SK-N-SH (cell line): ENCODE results near the gene DNAJC15. TPM values are rescaled to one million over a fixed set of nuclear protein-coding genes. Genes with fewer than 3 reads are reported as not detected.

Experiments used
- CTCF ChIA-PET: fragments of 300-600, 350-600 bp; formaldehyde crosslinking; extraction: SDS; loops from one replicate; lab custom pipeline; 2021; lab: Yijun Ruan, JAX
- POLR2A ChIA-PET: fragments of 350-600 bp; sonication (Branson Sonifier 250); formaldehyde crosslinking; extraction: SDS; loops from one replicate; lab custom pipeline; 2020; ENCODE audit warnings: antibody characterized with exemption, inconsistent platforms; lab: Yijun Ruan, JAX
- DNase-seq: peaks from one replicate; pipeline ENCODE4 v3.0.0; 2012
- H2AFZ ChIP-seq: fragments of 200-600 bp; sonication (generic); 2 replicates; pipeline ENCODE4 v1.8.1; 2016; ENCODE audit warnings: antibody characterized with exemption, mild to moderate bottlenecking, low read depth
- H3F3A ChIP-seq: fragments of 200-600 bp; sonication (generic); replicated peaks from 2 replicates; pipeline ENCODE3; 2016; ENCODE audit warnings: antibody characterized with exemption, mild to moderate bottlenecking; ENCODE audit not compliant: insufficient read depth
- H3K27ac ChIP-seq, 2 experiments: fragments of 200-500 bp in 1 of 2; fragments of 200-600 bp in 1 of 2; sonication (Bioruptor generic) in 1 of 2; sonication (generic), shearing (Covaris generic) in 1 of 2; 2 replicates each; pipeline versions ENCODE4 v1.5.1 to v1.6.1; 2014 to 2016; ENCODE audit warnings: low read depth in 2 of 2, inconsistent platforms in 1 of 2, low read length in 1 of 2, mild to moderate bottlenecking in 1 of 2, mixed read lengths in 1 of 2
- H3K27me3 ChIP-seq: fragments of 200-600 bp; sonication (generic), shearing (Covaris generic); 2 replicates; pipeline ENCODE4 v1.6.1; 2016; ENCODE audit warnings: mixed run types; ENCODE audit not compliant: insufficient read depth
- H3K36me3 ChIP-seq, 2 experiments: fragments of 200-500 bp in 1 of 2; fragments of 200-600 bp in 1 of 2; sonication (Bioruptor generic) in 1 of 2; sonication (generic) in 1 of 2; replicated peaks in 1 of 2; 2 replicates each; pipeline versions ENCODE3 to v1.5.1; 2014 to 2016; ENCODE audit warnings: low read length in 1 of 2, mild to moderate bottlenecking in 1 of 2; ENCODE audit not compliant: insufficient read depth in 2 of 2, control insufficient read depth in 1 of 2
- H3K4me1 ChIP-seq, 2 experiments: fragments of 200-500 bp in 1 of 2; fragments of 200-600 bp in 1 of 2; sonication (Bioruptor generic) in 1 of 2; sonication (generic), shearing (Covaris generic) in 1 of 2; 2 replicates each; pipeline versions ENCODE4 v1.5.1 to v1.6.1; 2014 to 2016; ENCODE audit warnings: low read depth in 1 of 2, low read length in 1 of 2, mixed run types in 1 of 2; ENCODE audit not compliant: insufficient read depth in 2 of 2, control insufficient read depth in 1 of 2
- H3K4me2 ChIP-seq: fragments of 200-600 bp; sonication (generic), shearing (Covaris generic); 2 replicates; pipeline ENCODE4 v1.6.1; 2017; ENCODE audit warnings: mixed run types
- H3K4me3 ChIP-seq, 2 experiments: fragments of 200-500 bp in 1 of 2; fragments of 200-600 bp in 1 of 2; sonication (Bioruptor generic) in 1 of 2; sonication (generic), shearing (Covaris generic) in 1 of 2; 2 replicates each; pipeline versions ENCODE4 v1.5.1 to v1.8.1; 2014 to 2016; ENCODE audit warnings: low read depth in 2 of 2, inconsistent platforms in 1 of 2, low read length in 1 of 2, mild to moderate bottlenecking in 1 of 2, mixed read lengths in 1 of 2, moderate library complexity in 1 of 2
- H3K79me2 ChIP-seq: fragments of 200-600 bp; sonication (generic); 2 replicates; pipeline ENCODE4 v1.8.1; 2017; ENCODE audit warnings: mild to moderate bottlenecking; ENCODE audit not compliant: insufficient read depth
- H3K9ac ChIP-seq: fragments of 200-600 bp; sonication (generic); 2 replicates; pipeline ENCODE4 v1.6.1; 2017; ENCODE audit warnings: mixed run types
- H3K9me2 ChIP-seq: fragments of 200-600 bp; sonication (generic); 2 replicates; pipeline ENCODE4 v1.6.1; 2017; ENCODE audit warnings: mixed run types
- H3K9me3 ChIP-seq: fragments of 200-600 bp; sonication (generic); 2 replicates; pipeline ENCODE4 v1.6.1; 2017; ENCODE audit warnings: mixed run types, mild to moderate bottlenecking, moderate library complexity
- H4K20me1 ChIP-seq: fragments of 200-600 bp; sonication (generic); 2 replicates; pipeline ENCODE4 v1.6.1; 2017; ENCODE audit warnings: mild to moderate bottlenecking, mixed run types; ENCODE audit not compliant: insufficient read depth
- CHD2 ChIP-seq: fragments of 150-350 bp; IDR thresholded peaks from 2 replicates; pipeline ENCODE4 v1.6.1; 2018; ENCODE audit warnings: low read length; ENCODE audit not compliant: partially characterized antibody
- ELF1 ChIP-seq: IDR thresholded peaks from 2 replicates; pipeline ENCODE4 v1.4.0; 2012
- EP300 ChIP-seq, 2 experiments: IDR thresholded peaks; 2 replicates each; pipeline versions ENCODE4 v1.4.0 to v1.6.1; 2012; ENCODE audit warnings: borderline replicate concordance in 1 of 2, low read depth in 1 of 2, low read length in 1 of 2
- FOSL2 ChIP-seq: IDR thresholded peaks from 2 replicates; pipeline ENCODE4 v1.4.0; 2012; ENCODE audit warnings: low read depth, mild to moderate bottlenecking, moderate library complexity, borderline replicate concordance
- FOXM1 ChIP-seq: IDR thresholded peaks from 2 replicates; pipeline ENCODE4 v1.4.0; 2012; ENCODE audit warnings: low read depth, mild to moderate bottlenecking
- IRF3 ChIP-seq: fragments of 150-350 bp; IDR thresholded peaks from 2 replicates; pipeline ENCODE4 v1.6.1; 2016; ENCODE audit warnings: mild to moderate bottlenecking, low read depth, low read length
- MAX ChIP-seq: IDR thresholded peaks from 2 replicates; pipeline ENCODE4 v1.4.0; 2012; ENCODE audit warnings: low read depth
- MXI1 ChIP-seq: IDR thresholded peaks from 2 replicates; pipeline ENCODE4 v1.6.1; 2012; ENCODE audit warnings: mild to moderate bottlenecking, low read depth, low read length, improper control_type of control experiment
- POLR2AphosphoS5 ChIP-seq: IDR thresholded peaks from 2 replicates; pipeline ENCODE4 v1.6.1; 2012; ENCODE audit warnings: low read depth, low read length
- RCOR1 ChIP-seq: fragments of 150-350 bp; IDR thresholded peaks from 2 replicates; pipeline ENCODE4 v1.6.1; 2017; ENCODE audit warnings: antibody characterized with exemption, low read length
- REST ChIP-seq: IDR thresholded peaks from 2 replicates; pipeline ENCODE4 v1.6.1; 2012; ENCODE audit warnings: mild to moderate bottlenecking, low read depth, low read length, moderate library complexity
- RXRA ChIP-seq: IDR thresholded peaks from 2 replicates; pipeline ENCODE4 v1.4.0; 2012; ENCODE audit warnings: low read depth, mild to moderate bottlenecking, borderline replicate concordance
- SMC3 ChIP-seq: IDR thresholded peaks from 2 replicates; pipeline ENCODE4 v1.6.1; 2012; ENCODE audit warnings: low read depth, low read length, improper control_type of control experiment
- TAF1 ChIP-seq: IDR thresholded peaks from 2 replicates; pipeline ENCODE4 v1.6.1; 2012; ENCODE audit warnings: low read depth, mild to moderate bottlenecking, low read length, moderate library complexity, borderline replicate concordance
- TCF12 ChIP-seq: IDR thresholded peaks from 2 replicates; pipeline ENCODE4 v1.4.0; 2012
- USF2 ChIP-seq: fragments of 150-350 bp; IDR thresholded peaks from 2 replicates; pipeline ENCODE4 v1.6.1; 2017; ENCODE audit warnings: antibody characterized with exemption, low read length, low read depth, borderline replicate concordance
- YY1 ChIP-seq: IDR thresholded peaks from 2 replicates; pipeline ENCODE4 v1.4.0; 2012; ENCODE audit warnings: low read depth, mild to moderate bottlenecking
- ZBTB33 ChIP-seq: IDR thresholded peaks from 2 replicates; pipeline ENCODE4 v1.4.0; 2012; ENCODE audit warnings: low read depth, borderline replicate concordance
- WGBS: methylation state at CpG from one replicate; pipeline ENCODE4 v1.1.6; 2017; ENCODE audit warnings: low lambda C conversion rate; 5-methylcytosine and 5-hydroxymethylcytosine counted together
- polyA plus RNA-seq, 3 experiments: library from polyadenylated mRNA; depleted of rRNA; stranded (reverse); fragments of >200 nt; gene quantifications; 2 replicates each; pipeline ENCODE4 v1.2.3, GENCODE V29; 2012

DNAJC15 gene
- polyA plus RNA-seq, 1 of the 3 experiments (the other 2 are of a cell fraction) = 18.4 TPM

- Histone ChIP-seq H3K9ac (no peak overlapping the region), H3K36me3 (no peaks in the 10 kb centered on the region), H2AFZ (no peak overlapping the region), H3K79me2 (no peaks in the 10 kb centered on the region), H3K9me3 (no peaks in the 10 kb centered on the region), H3K4me1 (no peaks in the 10 kb centered on the region; a peak in 1 of 4 replicates), H3K4me2 (no peak overlapping the region), H3K27me3 (no peaks in the 10 kb centered on the region), H3K27ac (no peak overlapping the region), H4K20me1 (no peaks in the 10 kb centered on the region), H3F3A (peaks cover under 1% of the 10 kb centered on the region), H3K4me3 (no peak overlapping the region), H3K9me2 (no peaks in the 10 kb centered on the region)
- ChIA-PET CTCF (interaction anchor here (1.3 to 1.6 kb wide), 4 partner anchors 26 to 142 kb away, joined by 4 to 6 read pairs (median 4); no protein-coding TSS in a partner anchor), POLR2A (no interaction called here)
- no peak for DNase-seq
- 92% methylated on average over 7 of the region's 7 CpGs for WGBS
- no peak for TF ChIP-seq ELF1
- no peak for TF ChIP-seq TCF12
- TF ChIP-seq EP300 (IDR thresholded peaks at IDR 0.05; ENCODE audit: borderline replicate concordance in 1 of 2, low read depth in 1 of 2, low read length in 1 of 2) = no peak
- no peak for TF ChIP-seq ZBTB33
- no peak for TF ChIP-seq REST
- no peak for TF ChIP-seq YY1
- TF ChIP-seq POLR2AphosphoS5 = no peak
- no peak for TF ChIP-seq RXRA
- no peak for TF ChIP-seq FOXM1
- TF ChIP-seq USF2 = no peak
- no peak for TF ChIP-seq TAF1
- TF ChIP-seq MXI1 = no peak
- no peak for TF ChIP-seq IRF3
- TF ChIP-seq RCOR1 = no peak
- TF ChIP-seq MAX = no peak
- TF ChIP-seq FOSL2 = no peak
- TF ChIP-seq SMC3 = no peak
- TF ChIP-seq CHD2 = no peak
Observed at GRCh38 chr13:43111559-43112400, 88.4 kb downstream of the DNAJC15 start.
